Medulla oblongata (tissue), 1 donor: ENCODE data around the gene PRR13.
"Not testable (repeated sequence)": the region's sequence is repeated elsewhere in the genome, so short reads cannot be mapped to it uniquely, and the experiment has no call there.

Source experiments
- DNase-seq: peaks from one replicate; pipeline ENCODE4 v3.0.0-alpha.2; 2015; ENCODE audit errors: extremely low spot score

Gene PRR13

GRCh38 chr12:53435326-53435725 lies 6.2 kb upstream of the PRR13 start:
- not testable (repeated sequence) for DNase-seq

- not testable (repeated sequence) for DNase-seq
Measured at GRCh38 chr12:53439582-53439981, 2.0 kb upstream of the PRR13 start.

- no peak for DNase-seq
Measured at GRCh38 chr12:53443955-53444354, 2.4 kb downstream of the PRR13 start.

- not testable (repeated sequence) for DNase-seq
Measured at GRCh38 chr12:53444593-53445325, 3.2 kb downstream of the PRR13 start.

GRCh38 chr12:53450936-53451335 lies 9.4 kb downstream of the PRR13 start:
- no peak for DNase-seq

- peak; percentile 100 for DNase-seq
Measured at GRCh38 chr12:53451661-53452158, 10.2 kb downstream of the PRR13 start, which contains the start of gene PCBP2. PCBP2 (plus strand) TSS chr12:53452102; CDS start chr12:53454801, 2,699 bp downstream.

GRCh38 chr12:53452159-53453077 lies 10.9 kb downstream of the PRR13 start:
- peak; percentile 89 for DNase-seq

- DNase-seq: no peak
Measured at GRCh38 chr12:53453953-53454640, 12.6 kb downstream of the PRR13 start.

- DNase-seq: no peak
Measured at GRCh38 chr12:53454707-53455106, 13.2 kb downstream of the PRR13 start.

- no peak for DNase-seq
Measured at GRCh38 chr12:53456654-53457366, 15.3 kb downstream of the PRR13 start.

- no peak for DNase-seq
Measured at GRCh38 chr12:53459097-53459496, 17.6 kb downstream of the PRR13 start.

- no peak for DNase-seq
Measured at GRCh38 chr12:53461059-53461458, 19.5 kb downstream of the PRR13 start.

GRCh38 chr12:53461591-53461990 lies 20.1 kb downstream of the PRR13 start:
- no peak for DNase-seq

- no peak for DNase-seq
Measured at GRCh38 chr12:53462935-53463334, 21.4 kb downstream of the PRR13 start.

- DNase-seq: no peak
Measured at GRCh38 chr12:53463802-53464560, 22.4 kb downstream of the PRR13 start.

- no peak for DNase-seq
Measured at GRCh38 chr12:53464685-53465418, 23.3 kb downstream of the PRR13 start.

GRCh38 chr12:53465679-53466078 lies 24.1 kb downstream of the PRR13 start:
- no peak for DNase-seq

- no peak for DNase-seq
Measured at GRCh38 chr12:53466640-53467039, 25.1 kb downstream of the PRR13 start.

- DNase-seq: no peak
Measured at GRCh38 chr12:53467082-53467481, 25.5 kb downstream of the PRR13 start.

GRCh38 chr12:53467880-53468279 lies 26.3 kb downstream of the PRR13 start:
- no peak for DNase-seq
